ENCODE data around the gene SLC66A3.

DNA sequence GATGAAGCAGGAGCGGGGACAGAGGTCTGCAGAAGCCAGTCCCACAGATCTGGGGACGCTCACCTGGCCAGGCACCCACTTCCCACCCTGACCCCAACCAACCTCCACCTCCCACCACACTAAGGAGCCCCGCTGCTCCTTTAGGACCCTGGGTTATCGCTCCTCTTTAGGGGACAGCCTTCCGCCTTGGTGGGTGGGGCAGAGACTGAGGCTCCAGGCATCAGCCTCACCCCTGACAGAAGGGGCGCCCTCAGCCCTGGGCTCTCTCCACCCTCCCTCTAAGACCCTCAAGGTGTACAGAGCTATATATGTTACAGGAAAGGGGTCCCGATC is 33.5 kb upstream of the SLC66A3 start:
- TF ChIP-seq, protein P1, sequence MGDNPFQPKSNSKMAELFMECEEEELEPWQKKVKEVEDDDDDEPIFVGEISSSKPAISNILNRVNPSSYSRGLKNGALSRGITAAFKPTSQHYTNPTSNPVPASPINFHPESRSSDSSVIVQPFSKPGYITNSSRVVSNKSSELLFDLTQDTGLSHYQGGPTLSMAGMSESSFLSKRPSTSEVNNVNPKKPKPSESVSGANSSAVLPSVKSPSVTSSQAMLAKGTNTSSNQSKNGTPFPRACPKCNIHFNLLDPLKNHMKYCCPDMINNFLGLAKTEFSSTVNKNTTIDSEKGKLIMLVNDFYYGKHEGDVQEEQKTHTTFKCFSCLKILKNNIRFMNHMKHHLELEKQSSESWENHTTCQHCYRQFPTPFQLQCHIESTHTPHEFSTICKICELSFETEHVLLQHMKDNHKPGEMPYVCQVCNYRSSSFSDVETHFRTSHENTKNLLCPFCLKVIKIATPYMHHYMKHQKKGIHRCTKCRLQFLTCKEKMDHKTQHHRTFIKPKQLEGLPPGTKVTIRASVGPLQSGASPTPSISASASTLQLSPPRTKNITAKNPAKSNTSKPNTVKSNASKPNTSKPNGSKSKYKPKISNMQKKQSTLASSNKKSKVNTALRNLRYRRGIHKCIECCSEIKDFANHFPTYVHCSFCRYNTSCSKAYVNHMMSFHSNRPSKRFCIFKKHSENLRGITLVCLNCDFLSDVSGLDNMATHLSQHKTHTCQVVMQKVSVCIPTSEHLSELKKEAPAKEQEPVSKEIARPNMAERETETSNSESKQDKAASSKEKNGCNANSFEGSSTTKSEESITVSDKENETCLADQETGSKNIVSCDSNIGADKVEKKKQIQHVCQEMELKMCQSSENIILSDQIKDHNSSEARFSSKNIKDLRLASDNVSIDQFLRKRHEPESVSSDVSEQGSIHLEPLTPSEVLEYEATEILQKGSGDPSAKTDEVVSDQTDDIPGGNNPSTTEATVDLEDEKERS (tag by site-specific recombination; IDR thresholded peaks at IDR 0.05): no peak
- TF ChIP-seq, protein P2, sequence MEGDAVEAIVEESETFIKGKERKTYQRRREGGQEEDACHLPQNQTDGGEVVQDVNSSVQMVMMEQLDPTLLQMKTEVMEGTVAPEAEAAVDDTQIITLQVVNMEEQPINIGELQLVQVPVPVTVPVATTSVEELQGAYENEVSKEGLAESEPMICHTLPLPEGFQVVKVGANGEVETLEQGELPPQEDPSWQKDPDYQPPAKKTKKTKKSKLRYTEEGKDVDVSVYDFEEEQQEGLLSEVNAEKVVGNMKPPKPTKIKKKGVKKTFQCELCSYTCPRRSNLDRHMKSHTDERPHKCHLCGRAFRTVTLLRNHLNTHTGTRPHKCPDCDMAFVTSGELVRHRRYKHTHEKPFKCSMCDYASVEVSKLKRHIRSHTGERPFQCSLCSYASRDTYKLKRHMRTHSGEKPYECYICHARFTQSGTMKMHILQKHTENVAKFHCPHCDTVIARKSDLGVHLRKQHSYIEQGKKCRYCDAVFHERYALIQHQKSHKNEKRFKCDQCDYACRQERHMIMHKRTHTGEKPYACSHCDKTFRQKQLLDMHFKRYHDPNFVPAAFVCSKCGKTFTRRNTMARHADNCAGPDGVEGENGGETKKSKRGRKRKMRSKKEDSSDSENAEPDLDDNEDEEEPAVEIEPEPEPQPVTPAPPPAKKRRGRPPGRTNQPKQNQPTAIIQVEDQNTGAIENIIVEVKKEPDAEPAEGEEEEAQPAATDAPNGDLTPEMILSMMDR (tag by site-specific recombination; IDR thresholded peaks at IDR 0.05): no peak
- TF ChIP-seq, protein P3, sequence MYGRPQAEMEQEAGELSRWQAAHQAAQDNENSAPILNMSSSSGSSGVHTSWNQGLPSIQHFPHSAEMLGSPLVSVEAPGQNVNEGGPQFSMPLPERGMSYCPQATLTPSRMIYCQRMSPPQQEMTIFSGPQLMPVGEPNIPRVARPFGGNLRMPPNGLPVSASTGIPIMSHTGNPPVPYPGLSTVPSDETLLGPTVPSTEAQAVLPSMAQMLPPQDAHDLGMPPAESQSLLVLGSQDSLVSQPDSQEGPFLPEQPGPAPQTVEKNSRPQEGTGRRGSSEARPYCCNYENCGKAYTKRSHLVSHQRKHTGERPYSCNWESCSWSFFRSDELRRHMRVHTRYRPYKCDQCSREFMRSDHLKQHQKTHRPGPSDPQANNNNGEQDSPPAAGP (tag by site-specific recombination; IDR thresholded peaks at IDR 0.05): no peak
- TF ChIP-seq, protein P4, sequence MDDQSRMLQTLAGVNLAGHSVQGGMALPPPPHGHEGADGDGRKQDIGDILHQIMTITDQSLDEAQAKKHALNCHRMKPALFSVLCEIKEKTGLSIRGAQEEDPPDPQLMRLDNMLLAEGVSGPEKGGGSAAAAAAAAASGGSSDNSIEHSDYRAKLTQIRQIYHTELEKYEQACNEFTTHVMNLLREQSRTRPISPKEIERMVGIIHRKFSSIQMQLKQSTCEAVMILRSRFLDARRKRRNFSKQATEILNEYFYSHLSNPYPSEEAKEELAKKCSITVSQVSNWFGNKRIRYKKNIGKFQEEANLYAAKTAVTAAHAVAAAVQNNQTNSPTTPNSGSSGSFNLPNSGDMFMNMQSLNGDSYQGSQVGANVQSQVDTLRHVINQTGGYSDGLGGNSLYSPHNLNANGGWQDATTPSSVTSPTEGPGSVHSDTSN (CRISPR knock-in tag; IDR thresholded peaks at IDR 0.05): no peak
- TF ChIP-seq, protein P5, sequence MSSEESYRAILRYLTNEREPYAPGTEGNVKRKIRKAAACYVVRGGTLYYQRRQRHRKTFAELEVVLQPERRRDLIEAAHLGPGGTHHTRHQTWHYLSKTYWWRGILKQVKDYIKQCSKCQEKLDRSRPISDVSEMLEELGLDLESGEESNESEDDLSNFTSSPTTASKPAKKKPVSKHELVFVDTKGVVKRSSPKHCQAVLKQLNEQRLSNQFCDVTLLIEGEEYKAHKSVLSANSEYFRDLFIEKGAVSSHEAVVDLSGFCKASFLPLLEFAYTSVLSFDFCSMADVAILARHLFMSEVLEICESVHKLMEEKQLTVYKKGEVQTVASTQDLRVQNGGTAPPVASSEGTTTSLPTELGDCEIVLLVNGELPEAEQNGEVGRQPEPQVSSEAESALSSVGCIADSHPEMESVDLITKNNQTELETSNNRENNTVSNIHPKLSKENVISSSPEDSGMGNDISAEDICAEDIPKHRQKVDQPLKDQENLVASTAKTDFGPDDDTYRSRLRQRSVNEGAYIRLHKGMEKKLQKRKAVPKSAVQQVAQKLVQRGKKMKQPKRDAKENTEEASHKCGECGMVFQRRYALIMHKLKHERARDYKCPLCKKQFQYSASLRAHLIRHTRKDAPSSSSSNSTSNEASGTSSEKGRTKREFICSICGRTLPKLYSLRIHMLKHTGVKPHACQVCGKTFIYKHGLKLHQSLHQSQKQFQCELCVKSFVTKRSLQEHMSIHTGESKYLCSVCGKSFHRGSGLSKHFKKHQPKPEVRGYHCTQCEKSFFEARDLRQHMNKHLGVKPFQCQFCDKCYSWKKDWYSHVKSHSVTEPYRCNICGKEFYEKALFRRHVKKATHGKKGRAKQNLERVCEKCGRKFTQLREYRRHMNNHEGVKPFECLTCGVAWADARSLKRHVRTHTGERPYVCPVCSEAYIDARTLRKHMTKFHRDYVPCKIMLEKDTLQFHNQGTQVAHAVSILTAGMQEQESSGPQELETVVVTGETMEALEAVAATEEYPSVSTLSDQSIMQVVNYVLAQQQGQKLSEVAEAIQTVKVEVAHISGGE (tag by site-specific recombination; conservative IDR thresholded peaks at IDR 0.05; ENCODE audit: low read depth): no peak
- TF ChIP-seq ZNF138 (tag by site-specific recombination; IDR thresholded peaks at IDR 0.05; ENCODE audit: borderline replicate concordance) (no peak), ZNF514 (tag by site-specific recombination; IDR thresholded peaks at IDR 0.05) (no peak), ZNF239 (tag by site-specific recombination; IDR thresholded peaks at IDR 0.05) (no peak)
- TF ChIP-seq, protein P6, sequence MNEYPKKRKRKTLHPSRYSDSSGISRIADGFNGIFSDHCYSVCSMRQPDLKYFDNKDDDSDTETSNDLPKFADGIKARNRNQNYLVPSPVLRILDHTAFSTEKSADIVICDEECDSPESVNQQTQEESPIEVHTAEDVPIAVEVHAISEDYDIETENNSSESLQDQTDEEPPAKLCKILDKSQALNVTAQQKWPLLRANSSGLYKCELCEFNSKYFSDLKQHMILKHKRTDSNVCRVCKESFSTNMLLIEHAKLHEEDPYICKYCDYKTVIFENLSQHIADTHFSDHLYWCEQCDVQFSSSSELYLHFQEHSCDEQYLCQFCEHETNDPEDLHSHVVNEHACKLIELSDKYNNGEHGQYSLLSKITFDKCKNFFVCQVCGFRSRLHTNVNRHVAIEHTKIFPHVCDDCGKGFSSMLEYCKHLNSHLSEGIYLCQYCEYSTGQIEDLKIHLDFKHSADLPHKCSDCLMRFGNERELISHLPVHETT (tag by site-specific recombination; IDR thresholded peaks at IDR 0.05): no peak
- TF ChIP-seq, protein P7, sequence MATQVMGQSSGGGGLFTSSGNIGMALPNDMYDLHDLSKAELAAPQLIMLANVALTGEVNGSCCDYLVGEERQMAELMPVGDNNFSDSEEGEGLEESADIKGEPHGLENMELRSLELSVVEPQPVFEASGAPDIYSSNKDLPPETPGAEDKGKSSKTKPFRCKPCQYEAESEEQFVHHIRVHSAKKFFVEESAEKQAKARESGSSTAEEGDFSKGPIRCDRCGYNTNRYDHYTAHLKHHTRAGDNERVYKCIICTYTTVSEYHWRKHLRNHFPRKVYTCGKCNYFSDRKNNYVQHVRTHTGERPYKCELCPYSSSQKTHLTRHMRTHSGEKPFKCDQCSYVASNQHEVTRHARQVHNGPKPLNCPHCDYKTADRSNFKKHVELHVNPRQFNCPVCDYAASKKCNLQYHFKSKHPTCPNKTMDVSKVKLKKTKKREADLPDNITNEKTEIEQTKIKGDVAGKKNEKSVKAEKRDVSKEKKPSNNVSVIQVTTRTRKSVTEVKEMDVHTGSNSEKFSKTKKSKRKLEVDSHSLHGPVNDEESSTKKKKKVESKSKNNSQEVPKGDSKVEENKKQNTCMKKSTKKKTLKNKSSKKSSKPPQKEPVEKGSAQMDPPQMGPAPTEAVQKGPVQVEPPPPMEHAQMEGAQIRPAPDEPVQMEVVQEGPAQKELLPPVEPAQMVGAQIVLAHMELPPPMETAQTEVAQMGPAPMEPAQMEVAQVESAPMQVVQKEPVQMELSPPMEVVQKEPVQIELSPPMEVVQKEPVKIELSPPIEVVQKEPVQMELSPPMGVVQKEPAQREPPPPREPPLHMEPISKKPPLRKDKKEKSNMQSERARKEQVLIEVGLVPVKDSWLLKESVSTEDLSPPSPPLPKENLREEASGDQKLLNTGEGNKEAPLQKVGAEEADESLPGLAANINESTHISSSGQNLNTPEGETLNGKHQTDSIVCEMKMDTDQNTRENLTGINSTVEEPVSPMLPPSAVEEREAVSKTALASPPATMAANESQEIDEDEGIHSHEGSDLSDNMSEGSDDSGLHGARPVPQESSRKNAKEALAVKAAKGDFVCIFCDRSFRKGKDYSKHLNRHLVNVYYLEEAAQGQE (tag by site-specific recombination; IDR thresholded peaks at IDR 0.05): no peak
- TF ChIP-seq, protein P8, sequence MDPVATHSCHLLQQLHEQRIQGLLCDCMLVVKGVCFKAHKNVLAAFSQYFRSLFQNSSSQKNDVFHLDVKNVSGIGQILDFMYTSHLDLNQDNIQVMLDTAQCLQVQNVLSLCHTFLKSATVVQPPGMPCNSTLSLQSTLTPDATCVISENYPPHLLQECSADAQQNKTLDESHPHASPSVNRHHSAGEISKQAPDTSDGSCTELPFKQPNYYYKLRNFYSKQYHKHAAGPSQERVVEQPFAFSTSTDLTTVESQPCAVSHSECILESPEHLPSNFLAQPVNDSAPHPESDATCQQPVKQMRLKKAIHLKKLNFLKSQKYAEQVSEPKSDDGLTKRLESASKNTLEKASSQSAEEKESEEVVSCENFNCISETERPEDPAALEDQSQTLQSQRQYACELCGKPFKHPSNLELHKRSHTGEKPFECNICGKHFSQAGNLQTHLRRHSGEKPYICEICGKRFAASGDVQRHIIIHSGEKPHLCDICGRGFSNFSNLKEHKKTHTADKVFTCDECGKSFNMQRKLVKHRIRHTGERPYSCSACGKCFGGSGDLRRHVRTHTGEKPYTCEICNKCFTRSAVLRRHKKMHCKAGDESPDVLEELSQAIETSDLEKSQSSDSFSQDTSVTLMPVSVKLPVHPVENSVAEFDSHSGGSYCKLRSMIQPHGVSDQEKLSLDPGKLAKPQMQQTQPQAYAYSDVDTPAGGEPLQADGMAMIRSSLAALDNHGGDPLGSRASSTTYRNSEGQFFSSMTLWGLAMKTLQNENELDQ (tag by site-specific recombination; IDR thresholded peaks at IDR 0.05; ENCODE audit: low read depth): no peak
- TF ChIP-seq, protein P9, sequence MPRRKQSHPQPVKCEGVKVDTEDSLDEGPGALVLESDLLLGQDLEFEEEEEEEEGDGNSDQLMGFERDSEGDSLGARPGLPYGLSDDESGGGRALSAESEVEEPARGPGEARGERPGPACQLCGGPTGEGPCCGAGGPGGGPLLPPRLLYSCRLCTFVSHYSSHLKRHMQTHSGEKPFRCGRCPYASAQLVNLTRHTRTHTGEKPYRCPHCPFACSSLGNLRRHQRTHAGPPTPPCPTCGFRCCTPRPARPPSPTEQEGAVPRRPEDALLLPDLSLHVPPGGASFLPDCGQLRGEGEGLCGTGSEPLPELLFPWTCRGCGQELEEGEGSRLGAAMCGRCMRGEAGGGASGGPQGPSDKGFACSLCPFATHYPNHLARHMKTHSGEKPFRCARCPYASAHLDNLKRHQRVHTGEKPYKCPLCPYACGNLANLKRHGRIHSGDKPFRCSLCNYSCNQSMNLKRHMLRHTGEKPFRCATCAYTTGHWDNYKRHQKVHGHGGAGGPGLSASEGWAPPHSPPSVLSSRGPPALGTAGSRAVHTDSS (tag by site-specific recombination; IDR thresholded peaks at IDR 0.05): no peak
